Lower leg skin (tissue), 3 donors: ENCODE results near the gene BCAS1.

Experiments
- POLR2A ChIP-seq, 2 donors: fragments of 450-650 bp; IDR thresholded peaks; one replicate each; pipeline ENCODE4 v1.6.1; 2016 to 2017; ENCODE audit warnings: antibody characterized with exemption in 2 of 2, mild to moderate bottlenecking in 1 of 2, moderate library complexity in 1 of 2
- TF ChIP-seq, protein P1 (sequence below), 3 donors: fragments of 450-650 bp; IDR thresholded peaks; one replicate each; pipeline ENCODE4 v1.5.1; 2016; ENCODE audit warnings: antibody characterized with exemption in 3 of 3, mild to moderate bottlenecking in 3 of 3, moderate library complexity in 2 of 3

- TF ChIP-seq, protein P1, sequence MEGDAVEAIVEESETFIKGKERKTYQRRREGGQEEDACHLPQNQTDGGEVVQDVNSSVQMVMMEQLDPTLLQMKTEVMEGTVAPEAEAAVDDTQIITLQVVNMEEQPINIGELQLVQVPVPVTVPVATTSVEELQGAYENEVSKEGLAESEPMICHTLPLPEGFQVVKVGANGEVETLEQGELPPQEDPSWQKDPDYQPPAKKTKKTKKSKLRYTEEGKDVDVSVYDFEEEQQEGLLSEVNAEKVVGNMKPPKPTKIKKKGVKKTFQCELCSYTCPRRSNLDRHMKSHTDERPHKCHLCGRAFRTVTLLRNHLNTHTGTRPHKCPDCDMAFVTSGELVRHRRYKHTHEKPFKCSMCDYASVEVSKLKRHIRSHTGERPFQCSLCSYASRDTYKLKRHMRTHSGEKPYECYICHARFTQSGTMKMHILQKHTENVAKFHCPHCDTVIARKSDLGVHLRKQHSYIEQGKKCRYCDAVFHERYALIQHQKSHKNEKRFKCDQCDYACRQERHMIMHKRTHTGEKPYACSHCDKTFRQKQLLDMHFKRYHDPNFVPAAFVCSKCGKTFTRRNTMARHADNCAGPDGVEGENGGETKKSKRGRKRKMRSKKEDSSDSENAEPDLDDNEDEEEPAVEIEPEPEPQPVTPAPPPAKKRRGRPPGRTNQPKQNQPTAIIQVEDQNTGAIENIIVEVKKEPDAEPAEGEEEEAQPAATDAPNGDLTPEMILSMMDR (IDR thresholded peaks at IDR 0.05), result no peak
- TF ChIP-seq POLR2A (IDR thresholded peaks at IDR 0.05), result no peak
Observed at GRCh38 chr20:54043076-54043967, 27.1 kb downstream of the BCAS1 start.
